Trophoblast cell (in vitro differentiated cells and primary cell): ENCODE data around the gene CACNA1G.

ENCODE experiments used
- DNase-seq, 2 donors: peaks; one replicate each; pipeline ENCODE4 v3.0.0-alpha.2; 2016
- H2AFZ ChIP-seq: 2 replicates; pipeline ENCODE4 v1.6.1; 2013; ENCODE audit warnings: low read length, moderate library complexity, mild to moderate bottlenecking; ENCODE audit not compliant: insufficient read depth, poor library complexity
- H2AK5ac ChIP-seq: 2 replicates; pipeline ENCODE4 v1.6.1; 2013; ENCODE audit warnings: mild to moderate bottlenecking, low read length
- H2BK120ac ChIP-seq: 2 replicates; pipeline ENCODE4 v1.6.1; 2013; ENCODE audit warnings: low read length, mild to moderate bottlenecking, moderate library complexity; ENCODE audit not compliant: insufficient read depth, poor library complexity
- H2BK12ac ChIP-seq: 2 replicates; pipeline ENCODE4 v1.6.1; 2013; ENCODE audit warnings: mild to moderate bottlenecking, low read length, moderate library complexity
- H2BK5ac ChIP-seq: 2 replicates; pipeline ENCODE4 v1.6.1; 2013; ENCODE audit warnings: low read length, low read depth, moderate library complexity, mild to moderate bottlenecking; ENCODE audit not compliant: poor library complexity
- H3K14ac ChIP-seq: 2 replicates; pipeline ENCODE4 v1.6.1; 2013; ENCODE audit warnings: mild to moderate bottlenecking, low read length
- H3K18ac ChIP-seq: 2 replicates; pipeline ENCODE4 v1.6.1; 2013; ENCODE audit warnings: mild to moderate bottlenecking, low read length
- H3K23ac ChIP-seq: 2 replicates; pipeline ENCODE4 v1.6.1; 2013; ENCODE audit warnings: low read length
- H3K27ac ChIP-seq: 2 replicates; pipeline ENCODE4 v1.5.1; 2013; ENCODE audit warnings: low read depth, mild to moderate bottlenecking, inconsistent platforms, low read length, moderate library complexity
- H3K27me3 ChIP-seq: 2 replicates; pipeline ENCODE4 v1.6.1; 2013; ENCODE audit warnings: inconsistent platforms, mild to moderate bottlenecking, low read length, moderate library complexity; ENCODE audit not compliant: insufficient read depth
- H3K36me3 ChIP-seq, 2 experiments: 1 replicate in 1 of 2; 2 replicates in 1 of 2; pipeline ENCODE4 v1.6.1; 2013; ENCODE audit warnings: low read length in 2 of 2, mild to moderate bottlenecking in 2 of 2, moderate library complexity in 1 of 2; ENCODE audit not compliant: insufficient read depth in 2 of 2, control insufficient read depth in 1 of 2
- H3K4ac ChIP-seq: 2 replicates; pipeline ENCODE4 v1.6.1; 2013; ENCODE audit warnings: low read depth, mild to moderate bottlenecking, low read length, moderate library complexity
- H3K4me1 ChIP-seq, 2 experiments: 1 replicate in 1 of 2; 2 replicates in 1 of 2; pipeline ENCODE4 v1.6.1; 2013; ENCODE audit warnings: low read length in 2 of 2, mild to moderate bottlenecking in 2 of 2, moderate library complexity in 1 of 2; ENCODE audit not compliant: insufficient read depth in 2 of 2, control insufficient read depth in 1 of 2
- H3K4me2 ChIP-seq: 2 replicates; pipeline ENCODE4 v1.6.1; 2013; ENCODE audit warnings: inconsistent platforms, mild to moderate bottlenecking, low read length, moderate library complexity
- H3K4me3 ChIP-seq: 2 replicates; pipeline ENCODE4 v1.5.1; 2013; ENCODE audit warnings: mild to moderate bottlenecking, low read depth, low read length, inconsistent platforms
- H3K79me1 ChIP-seq: one replicate; pipeline ENCODE4 v1.6.1; 2013; ENCODE audit warnings: low read length
- H3K79me2 ChIP-seq: 2 replicates; pipeline ENCODE4 v1.6.1; 2013; ENCODE audit warnings: low read length, mild to moderate bottlenecking; ENCODE audit not compliant: control insufficient read depth, insufficient read depth, poor library complexity
- H3K9ac ChIP-seq: 2 replicates; pipeline ENCODE4 v1.6.1; 2013; ENCODE audit warnings: mild to moderate bottlenecking, low read length
- H3K9me3 ChIP-seq: 2 replicates; pipeline ENCODE4 v1.6.1; 2013; ENCODE audit warnings: low read depth, mild to moderate bottlenecking, control low read depth, inconsistent platforms, low read length; ENCODE audit not compliant: insufficient read depth
- H4K12ac ChIP-seq: 2 replicates; pipeline ENCODE4 v1.6.1; 2013; ENCODE audit warnings: low read depth, mild to moderate bottlenecking, low read length, moderate library complexity
- H4K8ac ChIP-seq: 2 replicates; pipeline ENCODE4 v1.6.1; 2013; ENCODE audit warnings: low read depth, mild to moderate bottlenecking, low read length, moderate library complexity
- H4K91ac ChIP-seq: one replicate; pipeline ENCODE4 v1.6.1; 2013; ENCODE audit warnings: low read depth, mild to moderate bottlenecking, low read length, moderate library complexity
- WGBS: extraction: QIAGEN DNeasy Blood & Tissue Kit; methylation state at CpG from one replicate; pipeline ENCODE4 v1.1.7; 2013; ENCODE audit warnings: missing lambda C conversion rate; ENCODE audit not compliant: insufficient read length, insufficient coverage; ENCODE audit errors: extremely low coverage; 5-methylcytosine and 5-hydroxymethylcytosine counted together

CACNA1G gene

GRCh38 chr17:50519141-50519834, 41.2 kb upstream of the CACNA1G start:
- no peaks in the 10 kb centered on the region for H3K9me3 ChIP-seq
- no peak overlapping the region for H2BK12ac ChIP-seq
- H3K27ac ChIP-seq, result no peak overlapping the region
- H4K91ac ChIP-seq, result no peak overlapping the region
- no peak overlapping the region for H2AK5ac ChIP-seq
- no peak overlapping the region for H3K4ac ChIP-seq
- H3K23ac ChIP-seq, result no peak overlapping the region
- no peak overlapping the region for H2BK120ac ChIP-seq
- no peak overlapping the region for H3K4me2 ChIP-seq
- peak; percentile 94 to 95 for DNase-seq
- H2AFZ ChIP-seq, result no peak overlapping the region
- H3K27me3 ChIP-seq, result no peaks in the 10 kb centered on the region
- no peak overlapping the region for H3K9ac ChIP-seq
- no peak overlapping the region for H3K18ac ChIP-seq
- H4K12ac ChIP-seq, result no peak overlapping the region
- H3K4me1 ChIP-seq, result peaks cover 20 to 23% of the 10 kb centered on the region in 2 experiments
- no peak overlapping the region for H2BK5ac ChIP-seq
- no peak overlapping the region for H3K4me3 ChIP-seq
- H3K79me1 ChIP-seq, result peaks cover 4% of the 10 kb centered on the region
- no peaks in the 10 kb centered on the region for H3K36me3 ChIP-seq
- no peak overlapping the region for H4K8ac ChIP-seq
- WGBS, result no CpG with 5 or more reads among the region's 8 CpGs
- no peak overlapping the region for H3K14ac ChIP-seq
- H3K79me2 ChIP-seq, result no peaks in the 10 kb centered on the region

- Histone ChIP-seq H4K12ac (no peak overlapping the region), H2BK12ac (no peak overlapping the region), H3K36me3 (no peaks in the 10 kb centered on the region), H3K23ac (no peak overlapping the region), H3K27ac (no peak overlapping the region), H3K79me2 (no peaks in the 10 kb centered on the region), H2AFZ (no peak overlapping the region), H3K14ac (no peak overlapping the region), H3K79me1 (peaks cover 2% of the 10 kb centered on the region), H3K4me1 (peaks cover 13 to 16% of the 10 kb centered on the region in 2 experiments), H2BK5ac (no peak overlapping the region), H3K9ac (no peak overlapping the region), H4K91ac (no peak overlapping the region), H2AK5ac (no peak overlapping the region), H2BK120ac (no peak overlapping the region), H3K9me3 (no peaks in the 10 kb centered on the region), H3K27me3 (no peaks in the 10 kb centered on the region), H4K8ac (no peak overlapping the region), H3K18ac (no peak overlapping the region), H3K4me3 (no peak overlapping the region), H3K4ac (no peak overlapping the region), H3K4me2 (no peak overlapping the region)
- WGBS, result no CpG with 5 or more reads among the region's 2 CpGs
- DNase-seq, result no peak
Observed at GRCh38 chr17:50520483-50520882, 40.0 kb upstream of the CACNA1G start.

GRCh38 chr17:50521514-50521913, 39.0 kb upstream of the CACNA1G start:
- Histone ChIP-seq H3K36me3 (no peaks in the 10 kb centered on the region), H3K79me1 (peaks cover 2% of the 10 kb centered on the region), H2BK12ac (peak overlapping the region; percentile 41), H3K9ac (no peak overlapping the region), H2BK120ac (no peak overlapping the region), H3K18ac (no peak overlapping the region), H2AFZ (no peak overlapping the region), H2AK5ac (no peak overlapping the region), H2BK5ac (no peak overlapping the region), H4K12ac (no peak overlapping the region), H3K79me2 (no peaks in the 10 kb centered on the region), H3K4me1 (peaks cover 13 to 16% of the 10 kb centered on the region in 2 experiments), H3K23ac (no peak overlapping the region), H3K14ac (no peak overlapping the region), H3K27me3 (no peaks in the 10 kb centered on the region), H3K9me3 (no peaks in the 10 kb centered on the region), H4K91ac (no peak overlapping the region), H3K4ac (no peak overlapping the region), H3K27ac (no peak overlapping the region), H3K4me2 (no peak overlapping the region), H4K8ac (no peak overlapping the region), H3K4me3 (no peak overlapping the region)
- no peak for DNase-seq
- no CpG with 5 or more reads among the region's 2 CpGs for whole genome bisulfite sequencing

GRCh38 chr17:50522766-50523165, 37.7 kb upstream of the CACNA1G start:
- Histone ChIP-seq H3K79me1 (peaks cover 2% of the 10 kb centered on the region), H3K36me3 (no peaks in the 10 kb centered on the region), H3K27me3 (no peaks in the 10 kb centered on the region), H3K23ac (no peak overlapping the region), H3K9me3 (no peaks in the 10 kb centered on the region), H3K27ac (no peak overlapping the region), H4K91ac (no peak overlapping the region), H3K4me3 (no peak overlapping the region), H2BK120ac (no peak overlapping the region), H2BK5ac (no peak overlapping the region), H3K14ac (no peak overlapping the region), H2BK12ac (no peak overlapping the region), H2AK5ac (no peak overlapping the region), H3K79me2 (no peaks in the 10 kb centered on the region), H3K4ac (no peak overlapping the region), H3K4me1 (peaks cover 13 to 16% of the 10 kb centered on the region in 2 experiments), H2AFZ (no peak overlapping the region), H4K12ac (no peak overlapping the region), H3K9ac (no peak overlapping the region), H4K8ac (no peak overlapping the region), H3K4me2 (no peak overlapping the region), H3K18ac (no peak overlapping the region)
- DNase-seq, result no peak
- WGBS, result no CpG with 5 or more reads among the region's 10 CpGs
